GM12891 (cell line): ENCODE results near the gene COL21A1.

Source experiments
- POLR2A ChIP-seq: IDR thresholded peaks from 2 replicates; pipeline ENCODE4 v1.6.1; 2011; ENCODE audit warnings: low read depth, low read length, control low read depth
- POLR2AphosphoS5 ChIP-seq: IDR thresholded peaks from 2 replicates; pipeline ENCODE4 v1.6.1; 2011; ENCODE audit warnings: low read depth, low read length, control low read depth
- TAF1 ChIP-seq: IDR thresholded peaks from 2 replicates; pipeline ENCODE4 v1.6.1; 2011; ENCODE audit warnings: low read depth, low read length, control low read depth

- TF ChIP-seq POLR2A (no peak), TAF1 (no peak), POLR2AphosphoS5 (no peak)
Observed at GRCh38 chr6:56155634-56156141, 91.7 kb downstream of the COL21A1 start.
